ENCODE measurements around the gene ACVR1B.

Gene ACVR1B

DNA sequence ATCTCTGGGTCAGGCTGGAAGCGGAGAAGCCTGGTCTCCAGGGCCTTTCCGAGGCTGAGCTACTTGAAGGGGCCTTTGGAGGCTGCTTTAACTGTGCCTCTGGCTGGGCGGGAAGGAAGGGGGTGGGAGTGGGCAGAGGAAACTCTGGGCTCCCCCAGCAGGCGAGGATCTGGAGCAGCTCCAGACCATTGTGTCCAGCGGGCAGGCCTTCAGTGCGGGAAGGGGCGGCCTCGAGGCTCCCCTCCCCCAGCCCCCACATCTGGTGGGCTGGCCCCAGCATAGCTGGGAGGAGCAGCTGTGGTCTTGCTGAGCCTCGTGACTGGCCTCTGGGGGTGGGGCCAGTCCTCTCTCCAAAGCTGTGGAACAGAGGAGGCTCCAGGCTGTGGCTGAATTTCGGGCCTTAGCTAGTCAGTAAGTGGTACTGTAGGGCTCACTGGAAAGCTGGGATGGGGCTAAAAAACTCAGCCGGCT, 58.7 kb downstream of the ACVR1B start:
- no peaks in the 10 kb centered on the region for H3K36me3 ChIP-seq (ENCODE audit: control insufficient read depth, low read depth, low read length)
- no peaks in the 10 kb centered on the region for H3K9me3 ChIP-seq (ENCODE audit: control insufficient read depth, low read depth, low read length)
- peak overlapping the region; percentile 57 for H3K27ac ChIP-seq (ENCODE audit: low read length)
- peak overlapping the region; percentile 34 for H3K4me3 ChIP-seq (ENCODE audit: low read length)
- peaks cover 28% of the 10 kb centered on the region for H3K4me1 ChIP-seq (ENCODE audit: control insufficient read depth, low read depth, low read length)
- H3K27me3 ChIP-seq (ENCODE audit: control insufficient read depth, insufficient read depth, low read length), result peaks cover 56% of the 10 kb centered on the region
- H3K9ac ChIP-seq (ENCODE audit: low read length), result no peak overlapping the region

DNA sequence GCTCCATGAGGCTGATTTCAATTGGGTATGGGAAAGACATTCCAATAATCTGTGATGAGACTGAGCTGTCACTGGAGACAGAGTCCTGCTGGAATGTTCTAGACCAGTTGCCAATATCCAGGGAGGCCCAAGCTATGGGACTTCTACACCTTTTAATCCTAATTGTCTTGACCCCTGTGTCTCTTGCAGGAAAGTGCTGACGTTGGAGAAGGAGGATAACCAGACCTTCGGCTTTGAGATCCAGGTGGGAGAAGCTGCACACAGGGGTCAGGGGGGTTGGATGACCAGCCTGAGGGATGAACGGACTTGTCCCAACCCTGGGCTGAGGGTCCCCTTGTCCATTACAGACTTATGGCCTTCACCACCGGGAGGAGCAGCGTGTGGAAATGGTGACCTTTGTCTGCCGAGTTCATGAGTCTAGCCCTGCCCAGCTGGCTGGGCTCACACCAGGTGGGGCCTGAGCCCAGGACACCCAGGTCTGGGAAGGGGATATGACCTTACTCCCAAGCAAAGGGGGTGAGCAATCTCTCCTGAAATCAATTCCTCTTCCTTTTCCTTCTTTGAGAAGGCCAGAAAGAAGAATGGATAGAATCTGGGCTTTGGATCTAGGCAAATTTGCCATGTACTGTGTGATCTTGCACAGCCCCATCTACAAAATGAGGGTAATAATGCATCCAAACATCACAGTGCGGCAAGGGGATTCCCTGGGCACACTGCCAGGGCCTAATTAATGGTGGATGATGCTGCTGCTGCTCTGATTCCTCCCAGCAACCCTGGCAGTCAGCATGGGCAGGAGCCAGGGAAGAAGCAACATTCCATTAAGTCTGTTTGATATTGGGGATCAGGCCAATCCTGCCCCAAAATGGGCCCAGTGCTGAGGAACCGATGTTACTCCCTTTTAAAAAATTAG, 59.4 kb downstream of the ACVR1B start:
- Histone ChIP-seq H3K36me3 (ENCODE audit: control insufficient read depth, low read depth, low read length) (no peaks in the 10 kb centered on the region), H3K4me1 (ENCODE audit: control insufficient read depth, low read depth, low read length) (peaks cover 27% of the 10 kb centered on the region), H3K9me3 (ENCODE audit: control insufficient read depth, low read depth, low read length) (no peaks in the 10 kb centered on the region), H3K9ac (ENCODE audit: low read length) (no peak overlapping the region), H3K27me3 (ENCODE audit: control insufficient read depth, insufficient read depth, low read length) (peaks cover 56% of the 10 kb centered on the region), H3K4me3 (ENCODE audit: low read length) (peak overlapping the region; percentile 7), H3K27ac (ENCODE audit: low read length) (no peak overlapping the region)

DNA sequence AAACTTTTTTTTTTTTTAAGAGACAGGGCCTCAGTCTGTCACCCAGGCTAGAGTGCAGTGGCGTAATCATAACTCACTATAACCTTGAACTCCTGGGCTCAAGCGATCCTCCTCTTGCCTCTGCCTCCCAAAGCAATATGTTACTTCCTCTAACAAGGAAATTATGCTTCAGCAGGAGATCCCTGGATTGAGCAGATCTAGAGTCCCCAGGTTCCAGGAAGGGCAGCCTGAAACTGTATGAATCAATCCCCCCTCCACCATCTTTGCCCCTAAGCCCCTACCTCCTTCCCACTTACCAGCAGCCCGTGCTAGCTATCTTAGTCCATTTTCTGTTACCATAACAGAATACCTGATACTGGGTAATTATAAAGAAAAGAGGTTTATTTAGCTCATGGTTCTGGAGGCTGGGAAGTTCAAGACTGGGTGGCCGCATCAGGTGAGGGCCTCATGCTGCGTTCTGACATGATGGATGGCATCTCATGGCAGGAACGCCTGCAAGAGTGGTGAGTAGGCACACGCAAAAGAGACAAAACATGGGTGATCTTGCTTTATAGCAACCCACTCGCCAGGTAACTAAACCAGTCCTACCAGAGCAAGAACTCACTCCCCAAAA, 60.2 kb downstream of the ACVR1B start:
- no peak overlapping the region for H3K4me3 ChIP-seq (ENCODE audit: low read length)
- H3K9ac ChIP-seq (ENCODE audit: low read length), result no peak overlapping the region
- no peak overlapping the region for H3K27ac ChIP-seq (ENCODE audit: low read length)
- no peaks in the 10 kb centered on the region for H3K36me3 ChIP-seq (ENCODE audit: control insufficient read depth, low read depth, low read length)
- H3K9me3 ChIP-seq (ENCODE audit: control insufficient read depth, low read depth, low read length), result no peaks in the 10 kb centered on the region
- H3K27me3 ChIP-seq (ENCODE audit: control insufficient read depth, insufficient read depth, low read length), result peaks cover 52% of the 10 kb centered on the region
- H3K4me1 ChIP-seq (ENCODE audit: control insufficient read depth, low read depth, low read length), result peaks cover 24% of the 10 kb centered on the region

DNA sequence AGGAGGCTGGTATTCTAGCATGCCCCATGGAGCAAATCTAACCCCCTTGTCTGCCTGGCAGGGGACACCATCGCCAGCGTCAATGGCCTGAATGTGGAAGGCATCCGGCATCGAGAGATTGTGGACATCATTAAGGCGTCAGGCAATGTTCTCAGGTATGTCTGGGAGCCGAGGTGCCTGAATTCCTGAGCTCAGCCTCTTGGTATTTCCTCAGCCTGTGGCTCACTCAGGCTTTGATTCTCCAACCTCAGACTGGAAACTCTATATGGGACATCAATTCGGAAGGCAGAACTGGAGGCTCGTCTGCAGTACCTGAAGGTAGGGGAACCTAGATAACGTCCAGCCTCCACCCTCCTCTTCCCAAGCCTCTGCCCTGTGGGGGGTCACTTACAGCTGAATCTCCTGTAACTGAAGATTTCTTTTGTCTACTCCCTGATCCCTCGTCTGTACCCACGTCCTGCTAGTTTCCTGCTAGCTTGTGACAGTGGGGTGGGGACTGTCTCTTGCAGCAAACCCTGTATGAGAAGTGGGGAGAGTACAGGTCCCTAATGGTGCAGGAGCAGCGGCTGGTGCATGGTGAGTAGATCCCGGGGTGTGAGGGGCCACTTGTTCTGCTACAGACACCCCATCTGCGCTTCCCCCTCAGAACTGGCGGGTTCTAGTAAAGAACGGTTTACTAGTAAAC, 62.3 kb downstream of the ACVR1B start:
- peaks cover 39% of the 10 kb centered on the region for H3K27me3 ChIP-seq (ENCODE audit: control insufficient read depth, insufficient read depth, low read length)
- no peaks in the 10 kb centered on the region for H3K9me3 ChIP-seq (ENCODE audit: control insufficient read depth, low read depth, low read length)
- H3K4me3 ChIP-seq (ENCODE audit: low read length), result no peak overlapping the region
- H3K36me3 ChIP-seq (ENCODE audit: control insufficient read depth, low read depth, low read length), result no peaks in the 10 kb centered on the region
- no peak overlapping the region for H3K9ac ChIP-seq (ENCODE audit: low read length)
- H3K4me1 ChIP-seq (ENCODE audit: control insufficient read depth, low read depth, low read length), result peaks cover 24% of the 10 kb centered on the region
- no peak overlapping the region for H3K27ac ChIP-seq (ENCODE audit: low read length)

DNA sequence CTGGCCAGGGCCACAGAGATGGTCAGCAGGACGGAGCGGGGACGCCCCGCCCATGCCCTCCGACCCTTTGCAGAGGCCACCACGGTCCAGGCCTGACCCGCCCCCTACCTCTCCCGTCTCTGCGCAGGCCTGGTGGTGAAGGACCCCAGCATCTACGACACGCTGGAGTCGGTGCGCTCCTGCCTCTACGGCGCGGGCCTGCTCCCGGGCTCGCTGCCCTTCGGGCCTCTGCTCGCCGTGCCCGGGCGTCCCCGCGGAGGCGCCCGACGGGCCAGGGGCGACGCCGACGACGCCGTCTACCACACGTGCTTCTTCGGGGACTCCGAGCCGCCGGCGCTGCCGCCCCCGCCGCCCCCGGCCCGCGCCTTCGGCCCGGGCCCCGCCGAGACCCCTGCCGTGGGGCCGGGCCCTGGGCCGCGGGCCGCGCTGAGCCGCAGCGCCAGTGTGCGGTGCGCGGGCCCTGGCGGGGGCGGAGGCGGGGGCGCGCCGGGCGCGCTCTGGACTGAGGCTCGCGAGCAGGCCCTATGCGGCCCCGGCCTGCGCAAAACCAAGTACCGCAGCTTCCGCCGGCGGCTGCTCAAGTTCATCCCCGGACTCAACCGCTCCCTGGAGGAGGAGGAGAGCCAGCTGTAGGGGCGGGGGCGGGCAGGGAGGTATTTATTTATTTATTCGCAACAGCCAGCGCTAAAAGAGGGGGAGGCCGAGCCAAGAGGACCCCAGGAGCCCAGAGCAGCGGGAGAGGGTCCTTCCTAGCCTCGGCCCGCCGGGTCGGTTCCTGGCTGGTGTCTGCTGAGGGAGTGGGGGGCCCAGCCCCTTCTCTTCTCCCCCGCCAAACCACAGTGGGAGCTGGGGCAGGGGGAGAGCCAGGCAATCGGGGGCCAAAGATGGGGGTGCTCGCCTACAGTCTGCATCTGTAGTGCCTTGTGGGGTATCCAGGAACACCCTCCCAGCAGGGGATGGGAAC, 63.4 kb downstream of the ACVR1B start:
- H3K9ac ChIP-seq (ENCODE audit: low read length), result no peak overlapping the region
- no peaks in the 10 kb centered on the region for H3K36me3 ChIP-seq (ENCODE audit: control insufficient read depth, low read depth, low read length)
- peaks cover 21% of the 10 kb centered on the region for H3K4me1 ChIP-seq (ENCODE audit: control insufficient read depth, low read depth, low read length)
- H3K27ac ChIP-seq (ENCODE audit: low read length), result no peak overlapping the region
- peaks cover 33% of the 10 kb centered on the region for H3K27me3 ChIP-seq (ENCODE audit: control insufficient read depth, insufficient read depth, low read length)
- peak overlapping the region; percentile 7 for H3K4me3 ChIP-seq (ENCODE audit: low read length)
- no peaks in the 10 kb centered on the region for H3K9me3 ChIP-seq (ENCODE audit: control insufficient read depth, low read depth, low read length)

DNA sequence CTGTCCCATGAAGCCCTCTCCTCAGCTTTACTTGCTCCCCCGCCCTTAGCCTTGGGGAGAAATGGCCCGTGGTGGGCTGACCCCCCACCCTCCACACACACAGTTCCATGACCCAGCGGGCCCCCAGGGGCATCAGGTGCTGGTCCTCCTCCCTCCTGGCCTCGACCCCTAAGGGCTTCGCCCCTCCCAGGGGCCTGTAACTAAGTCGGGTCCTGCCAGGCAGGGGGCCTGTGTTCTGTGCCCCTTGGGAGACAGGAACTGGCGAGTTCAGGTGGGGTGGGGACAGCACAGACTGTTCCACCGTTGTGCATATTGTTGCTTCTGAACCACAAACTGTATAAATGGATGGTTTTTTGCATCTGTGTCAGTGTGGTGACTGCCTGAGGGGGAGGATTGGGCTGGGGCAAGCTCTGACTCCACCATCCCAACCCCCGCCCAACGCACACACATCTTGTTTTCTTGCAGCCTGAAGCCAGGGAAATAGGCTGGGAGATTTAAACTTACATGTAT, 64.1 kb downstream of the ACVR1B start:
- no peak overlapping the region for H3K9ac ChIP-seq (ENCODE audit: low read length)
- peaks cover 18% of the 10 kb centered on the region for H3K4me1 ChIP-seq (ENCODE audit: control insufficient read depth, low read depth, low read length)

DNA sequence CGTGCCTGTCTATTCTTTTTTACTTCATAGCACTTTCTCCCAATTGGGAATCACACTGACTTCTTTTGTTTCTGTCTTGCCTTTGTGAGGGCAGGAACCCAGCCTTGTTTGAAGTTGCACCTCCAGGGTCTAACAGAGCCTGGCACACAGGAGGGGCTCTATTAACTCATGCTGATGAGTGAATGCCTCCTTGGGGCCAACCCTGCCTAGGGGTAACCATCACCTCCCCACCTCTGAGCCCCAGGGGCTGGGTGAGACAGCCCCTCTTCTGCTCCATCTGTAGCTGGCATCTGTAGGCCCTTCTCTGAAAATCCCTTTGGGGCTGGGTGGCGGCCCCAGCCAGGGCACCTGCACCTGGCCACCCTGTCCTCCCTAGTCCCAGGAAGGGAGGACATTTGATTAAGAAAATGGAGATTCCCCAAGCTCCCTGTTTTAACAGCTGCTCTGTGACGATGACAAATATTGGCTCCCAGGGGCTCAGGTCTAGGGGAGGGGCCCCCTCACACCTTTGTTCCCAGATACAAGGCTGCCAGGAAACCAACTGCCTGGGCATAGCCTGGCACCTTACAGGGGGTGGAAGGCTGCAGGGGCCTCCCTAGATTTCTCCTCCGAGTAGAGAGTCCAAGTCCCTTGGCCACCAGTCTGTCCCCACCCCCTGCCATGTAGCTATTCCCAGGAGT, 67.1 kb downstream of the ACVR1B start:
- H3K27ac ChIP-seq (ENCODE audit: low read length), result no peak overlapping the region
- no peaks in the 10 kb centered on the region for H3K36me3 ChIP-seq (ENCODE audit: control insufficient read depth, low read depth, low read length)
- H3K27me3 ChIP-seq (ENCODE audit: control insufficient read depth, insufficient read depth, low read length), result peaks cover 50% of the 10 kb centered on the region
- no peak overlapping the region for H3K9ac ChIP-seq (ENCODE audit: low read length)
- H3K4me1 ChIP-seq (ENCODE audit: control insufficient read depth, low read depth, low read length), result peaks cover 11% of the 10 kb centered on the region
- no peak overlapping the region for H3K4me3 ChIP-seq (ENCODE audit: low read length)
- H3K9me3 ChIP-seq (ENCODE audit: control insufficient read depth, low read depth, low read length), result no peaks in the 10 kb centered on the region

More for the DNA sequence above, 64.1 kb downstream of the ACVR1B start:
- Histone ChIP-seq H3K27me3 (ENCODE audit: control insufficient read depth, insufficient read depth, low read length) (peaks cover 33% of the 10 kb centered on the region), H3K4me3 (ENCODE audit: low read length) (no peak overlapping the region), H3K9me3 (ENCODE audit: control insufficient read depth, low read depth, low read length) (no peaks in the 10 kb centered on the region), H3K36me3 (ENCODE audit: control insufficient read depth, low read depth, low read length) (no peaks in the 10 kb centered on the region), H3K27ac (ENCODE audit: low read length) (no peak overlapping the region)

DNA sequence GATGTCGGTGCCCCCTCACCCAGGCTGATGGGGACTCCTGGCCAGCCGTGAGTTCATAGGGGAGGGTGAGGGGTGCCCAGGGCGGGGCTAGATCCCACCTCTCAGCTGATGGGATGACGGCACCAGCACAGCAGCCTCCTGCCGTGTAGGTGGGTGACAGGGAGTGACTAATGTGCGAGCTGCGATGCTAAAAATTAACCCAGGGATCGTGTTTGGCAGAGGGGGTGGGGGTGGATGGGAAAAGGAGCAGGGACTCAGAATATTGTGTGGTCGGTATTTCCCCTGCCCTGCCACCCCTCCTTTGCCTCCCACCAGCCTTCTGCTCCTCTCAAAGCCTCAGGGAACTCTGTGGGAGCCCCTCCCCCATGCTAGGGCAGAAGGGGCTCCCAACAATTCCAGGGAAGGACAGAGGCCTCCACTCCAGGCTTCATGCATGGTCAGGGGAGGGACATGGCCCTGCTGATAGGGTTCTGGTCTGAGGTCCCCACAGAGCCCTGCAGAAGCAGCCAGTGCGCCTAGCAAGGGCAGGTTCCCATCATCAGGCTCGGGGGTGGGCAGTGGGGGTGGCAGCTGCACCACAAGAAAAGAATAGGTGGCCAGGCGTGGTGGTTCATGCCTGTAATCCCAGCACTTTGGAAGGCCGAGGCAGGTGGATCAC, 67.7 kb downstream of the ACVR1B start:
- Histone ChIP-seq H3K36me3 (ENCODE audit: control insufficient read depth, low read depth, low read length) (no peaks in the 10 kb centered on the region), H3K27ac (ENCODE audit: low read length) (no peak overlapping the region), H3K27me3 (ENCODE audit: control insufficient read depth, insufficient read depth, low read length) (peaks cover 49% of the 10 kb centered on the region), H3K9ac (ENCODE audit: low read length) (no peak overlapping the region), H3K4me3 (ENCODE audit: low read length) (no peak overlapping the region), H3K4me1 (ENCODE audit: control insufficient read depth, low read depth, low read length) (peaks cover 6% of the 10 kb centered on the region), H3K9me3 (ENCODE audit: control insufficient read depth, low read depth, low read length) (no peaks in the 10 kb centered on the region)

DNA sequence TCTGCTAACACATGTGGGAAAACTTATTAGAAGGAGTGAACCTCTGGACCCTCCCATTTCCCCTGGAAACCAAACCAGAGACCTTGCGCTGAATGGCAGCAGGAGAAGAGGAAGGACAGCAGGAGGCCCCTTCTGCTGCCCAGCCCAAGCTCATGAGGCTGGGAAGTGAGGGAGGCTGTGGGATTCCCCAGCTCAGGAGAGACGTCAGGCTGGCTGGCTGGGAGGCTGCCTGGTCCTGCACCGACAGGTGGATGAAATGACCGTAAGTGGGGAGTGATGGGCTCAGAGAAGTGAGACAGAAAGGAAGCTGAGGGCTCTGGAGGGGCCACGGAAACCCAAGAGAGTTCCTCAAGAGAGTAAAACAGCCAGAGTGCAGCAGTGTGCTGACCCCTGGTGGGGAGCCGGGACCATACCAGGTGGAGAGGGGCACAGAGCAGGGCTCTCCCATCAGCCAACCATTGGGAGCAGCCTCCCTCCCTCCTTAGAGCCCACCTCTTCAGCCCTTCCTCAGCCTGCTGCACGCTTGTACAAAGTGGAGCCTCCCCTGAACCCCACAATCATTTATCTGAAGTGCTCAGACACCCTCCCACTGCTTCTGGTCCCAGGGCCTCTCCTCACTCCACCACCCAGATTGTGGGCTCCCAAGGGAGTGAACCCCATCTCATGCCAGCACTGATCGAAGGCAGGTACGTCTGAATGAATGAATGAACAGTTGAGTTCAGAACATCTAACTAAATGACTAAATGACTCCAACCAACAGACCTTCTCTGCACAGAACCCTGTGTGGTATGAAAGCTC, 69.2 kb downstream of the ACVR1B start:
- H3K27ac ChIP-seq (ENCODE audit: low read length), result no peak overlapping the region
- H3K9me3 ChIP-seq (ENCODE audit: control insufficient read depth, low read depth, low read length), result no peaks in the 10 kb centered on the region
- peaks cover 45% of the 10 kb centered on the region for H3K27me3 ChIP-seq (ENCODE audit: control insufficient read depth, insufficient read depth, low read length)
- no peaks in the 10 kb centered on the region for H3K36me3 ChIP-seq (ENCODE audit: control insufficient read depth, low read depth, low read length)
- H3K4me1 ChIP-seq (ENCODE audit: control insufficient read depth, low read depth, low read length), result peaks cover 4% of the 10 kb centered on the region
- peak overlapping the region; percentile 20 for H3K4me3 ChIP-seq (ENCODE audit: low read length)
- no peak overlapping the region for H3K9ac ChIP-seq (ENCODE audit: low read length)
